HL-60 (cell line): ENCODE data around the gene STH.

Experiments
- DNase-seq, 2 experiments: peaks; one replicate each; pipeline ENCODE4 v3.0.0-alpha.2; 2010 to 2020; ENCODE audit warnings: low read depth in 1 of 2, low spot score in 1 of 2
- H3K27ac ChIP-seq: fragments of 250-450 bp; sonication (Bioruptor Pico); replicated peaks from 2 replicates; pipeline ENCODE4 v1.5.1; 2020; ENCODE audit warnings: mild to moderate bottlenecking, moderate library complexity
- H3K27me3 ChIP-seq: fragments of 250-450 bp; sonication (Bioruptor Pico); 2 replicates; pipeline ENCODE4 v1.5.1; 2021; ENCODE audit warnings: mild to moderate bottlenecking, moderate library complexity; ENCODE audit not compliant: insufficient read depth, poor library complexity, severe bottlenecking
- H3K4me3 ChIP-seq: replicated peaks from 2 replicates; pipeline ENCODE4 v1.5.1; 2011; ENCODE audit warnings: mild to moderate bottlenecking, control low read depth, low read length; ENCODE audit not compliant: insufficient read depth
- CTCF ChIP-seq: IDR thresholded peaks from one replicate; pipeline ENCODE4 v1.5.1; 2011; ENCODE audit warnings: low read length, control low read depth, inconsistent platforms; ENCODE audit not compliant: insufficient read depth
- GABPA ChIP-seq: IDR thresholded peaks from 2 replicates; pipeline ENCODE4 v1.6.1; 2012; ENCODE audit warnings: low read depth
- POLR2AphosphoS5 ChIP-seq: IDR thresholded peaks from 2 replicates; pipeline ENCODE4 v1.6.1; 2012; ENCODE audit warnings: low read depth
- REST ChIP-seq: IDR thresholded peaks from 2 replicates; pipeline ENCODE4 v1.6.1; 2012; ENCODE audit warnings: low read depth; ENCODE audit not compliant: insufficient replicate concordance
- SPI1 ChIP-seq: IDR thresholded peaks from 2 replicates; pipeline ENCODE4 v1.6.1; 2012; ENCODE audit warnings: low read depth, mild to moderate bottlenecking, borderline replicate concordance

The STH gene

DNA sequence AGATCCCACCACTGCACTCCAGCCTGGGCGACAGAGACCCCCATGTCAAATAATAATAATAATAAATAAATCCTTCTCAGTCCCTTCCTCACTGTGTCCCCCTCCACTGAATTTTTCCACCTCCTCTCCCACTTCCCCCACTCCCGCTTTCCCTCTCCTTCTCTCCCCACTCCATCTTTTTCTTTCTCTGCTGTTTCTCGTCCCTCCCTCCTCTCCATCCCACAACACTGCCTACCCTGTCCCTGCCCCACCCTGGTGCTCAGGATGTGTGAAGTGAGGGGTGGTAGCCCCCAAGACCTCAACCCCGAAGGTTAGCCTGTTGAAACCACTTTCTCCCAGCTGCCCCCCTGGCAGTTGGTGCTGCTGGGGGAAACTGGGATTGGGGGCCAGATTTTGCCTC, 34.4 kb upstream of the STH start:
- peaks cover 12% of the 10 kb centered on the region for H3K27me3 ChIP-seq
- H3K4me3 ChIP-seq, result no peak overlapping the region
- TF ChIP-seq REST (no peak), SPI1 (no peak), CTCF (no peak), GABPA (no peak), POLR2AphosphoS5 (no peak)
- H3K27ac ChIP-seq, result no peak overlapping the region
- no peak for DNase-seq

GRCh38 chr17:45965812-45966211, 33.2 kb upstream of the STH start:
- TF ChIP-seq GABPA (no peak), REST (no peak), SPI1 (no peak), POLR2AphosphoS5 (no peak), CTCF (no peak)
- no peak for DNase-seq
- no peak overlapping the region for H3K4me3 ChIP-seq
- peaks cover 12% of the 10 kb centered on the region for H3K27me3 ChIP-seq
- H3K27ac ChIP-seq, result no peak overlapping the region

DNA sequence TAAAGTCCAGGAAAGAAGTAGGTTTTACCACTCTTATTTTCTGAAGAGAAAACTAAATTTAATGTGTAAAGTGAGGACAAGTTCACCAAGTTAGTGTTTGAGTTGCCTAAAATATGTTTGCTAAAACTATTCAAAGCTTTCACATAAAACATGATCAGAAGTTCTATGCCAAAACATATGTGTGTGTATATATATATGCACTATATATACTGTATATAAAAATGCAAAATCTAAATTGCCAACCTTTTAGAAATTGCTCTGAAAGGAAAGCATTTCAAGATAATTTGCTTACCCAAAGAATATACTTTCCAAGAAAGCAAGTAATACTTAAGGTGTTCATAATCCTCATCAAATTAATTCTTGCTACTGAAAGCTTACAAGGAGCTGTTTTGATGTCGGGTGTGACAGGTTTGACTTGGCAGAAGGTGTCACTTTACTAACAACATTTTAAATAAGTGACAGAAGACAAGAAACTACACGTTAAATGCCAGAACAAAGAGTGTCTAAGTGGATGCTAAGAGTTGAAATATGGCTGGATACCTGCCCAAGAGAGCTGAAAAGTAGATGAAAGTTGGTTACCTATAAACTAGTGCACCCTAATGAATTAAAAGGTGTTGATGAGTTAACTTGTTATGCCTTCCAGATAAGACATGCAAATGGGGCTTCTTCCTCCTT, 32.3 kb upstream of the STH start:
- H3K27ac ChIP-seq, result no peak overlapping the region
- TF ChIP-seq REST (no peak), CTCF (no peak), GABPA (no peak), SPI1 (no peak), POLR2AphosphoS5 (no peak)
- no peak for DNase-seq
- H3K27me3 ChIP-seq, result peaks cover 12% of the 10 kb centered on the region
- H3K4me3 ChIP-seq, result no peak overlapping the region
